ENCODE results near the gene MAGI2. TPM values are rescaled to one million over a fixed set of nuclear protein-coding genes. Genes with fewer than 3 reads are reported as not detected.
"Not testable (repeated sequence)": the region's sequence is repeated elsewhere in the genome, so short reads cannot be mapped to it uniquely, and the experiment has no call there.

MAGI2 gene
- total RNA-seq, 4 donors from 2014 or later: 7.8 to 44.7 (median 21.1) TPM

- 46 to 47% methylated on average over 3 of the region's 3 CpGs for WGBS, 2 donors (ENCODE audit: low coverage in 1 of 2)
- TF ChIP-seq POLR2AphosphoS5 (IDR thresholded peaks at IDR 0.05): no peak
- TF ChIP-seq POLR2A (IDR thresholded peaks at IDR 0.05): no peak
- no peak for TF ChIP-seq EP300 (IDR thresholded peaks at IDR 0.05)
- TF ChIP-seq, protein P1, sequence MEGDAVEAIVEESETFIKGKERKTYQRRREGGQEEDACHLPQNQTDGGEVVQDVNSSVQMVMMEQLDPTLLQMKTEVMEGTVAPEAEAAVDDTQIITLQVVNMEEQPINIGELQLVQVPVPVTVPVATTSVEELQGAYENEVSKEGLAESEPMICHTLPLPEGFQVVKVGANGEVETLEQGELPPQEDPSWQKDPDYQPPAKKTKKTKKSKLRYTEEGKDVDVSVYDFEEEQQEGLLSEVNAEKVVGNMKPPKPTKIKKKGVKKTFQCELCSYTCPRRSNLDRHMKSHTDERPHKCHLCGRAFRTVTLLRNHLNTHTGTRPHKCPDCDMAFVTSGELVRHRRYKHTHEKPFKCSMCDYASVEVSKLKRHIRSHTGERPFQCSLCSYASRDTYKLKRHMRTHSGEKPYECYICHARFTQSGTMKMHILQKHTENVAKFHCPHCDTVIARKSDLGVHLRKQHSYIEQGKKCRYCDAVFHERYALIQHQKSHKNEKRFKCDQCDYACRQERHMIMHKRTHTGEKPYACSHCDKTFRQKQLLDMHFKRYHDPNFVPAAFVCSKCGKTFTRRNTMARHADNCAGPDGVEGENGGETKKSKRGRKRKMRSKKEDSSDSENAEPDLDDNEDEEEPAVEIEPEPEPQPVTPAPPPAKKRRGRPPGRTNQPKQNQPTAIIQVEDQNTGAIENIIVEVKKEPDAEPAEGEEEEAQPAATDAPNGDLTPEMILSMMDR (IDR thresholded peaks at IDR 0.05): no peak
- ATAC-seq: no peak
- Histone ChIP-seq H3K4me3 (no peak overlapping the region), H3K27ac (no peak overlapping the region), H3K27me3 (no peaks in the 10 kb centered on the region), H3K9me3 (no peaks in the 10 kb centered on the region), H3K36me3 (no peaks in the 10 kb centered on the region), H3K4me1 (peaks cover 0 to 21% (median 0%) of the 10 kb centered on the region in 3 donors)
Observed at GRCh38 chr7:79035858-79036257, 417.6 kb downstream of the MAGI2 start.

DNA sequence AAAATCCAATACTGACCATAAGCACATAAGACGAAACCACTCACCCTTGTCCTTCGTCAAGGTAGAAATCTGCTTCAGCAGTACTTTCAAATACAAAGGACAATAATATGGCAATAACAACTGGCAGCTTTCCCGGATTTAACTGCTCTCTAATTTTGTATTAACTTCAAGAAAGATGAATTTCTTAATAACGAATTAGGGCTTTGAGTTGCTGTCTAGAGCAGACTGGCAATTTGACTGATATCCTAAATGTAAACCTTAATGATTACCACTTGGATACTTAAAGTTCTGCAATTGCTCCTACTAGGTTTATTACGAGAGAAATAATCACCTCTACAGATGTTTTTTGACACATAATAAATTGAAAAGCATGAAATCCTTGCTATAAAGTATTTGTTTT, 418.7 kb downstream of the MAGI2 start:
- Histone ChIP-seq H3K4me3 (no peak overlapping the region), H3K9me3 (no peaks in the 10 kb centered on the region), H3K36me3 (no peaks in the 10 kb centered on the region), H3K27me3 (no peaks in the 10 kb centered on the region), H3K4me1 (peaks cover 0 to 21% (median 0%) of the 10 kb centered on the region in 3 donors), H3K27ac (no peak overlapping the region)
- TF ChIP-seq, protein P1 (IDR thresholded peaks at IDR 0.05): no peak
- TF ChIP-seq POLR2A (IDR thresholded peaks at IDR 0.05) (no peak), EP300 (IDR thresholded peaks at IDR 0.05) (no peak), POLR2AphosphoS5 (IDR thresholded peaks at IDR 0.05) (no peak)
- 55% methylated on average over 5 of the region's 5 CpGs for WGBS, 2 donors (ENCODE audit: low coverage in 1 of 2)
- no peak for ATAC-seq

DNA sequence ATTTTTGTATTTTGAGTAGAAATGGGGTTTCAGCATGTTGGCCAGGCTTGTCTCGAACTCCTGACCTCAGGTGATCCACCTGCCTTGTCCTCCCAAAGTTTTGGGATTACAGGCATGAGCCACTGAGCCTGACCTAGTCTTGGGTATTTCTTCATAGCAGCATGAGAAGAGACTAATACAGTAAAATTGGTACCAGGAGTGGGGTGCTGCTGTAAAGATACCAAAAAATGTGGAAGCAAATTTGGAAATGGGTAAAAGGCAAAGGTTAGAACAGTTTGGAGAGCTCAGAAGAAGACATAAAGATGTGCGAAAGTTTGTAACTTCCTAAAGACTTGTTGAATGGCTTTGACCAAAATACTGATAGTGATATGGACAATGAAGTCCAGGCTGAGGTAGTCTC, 433.8 kb downstream of the MAGI2 start:
- not testable (repeated sequence) for H3K36me3 ChIP-seq, ATAC-seq

DNA sequence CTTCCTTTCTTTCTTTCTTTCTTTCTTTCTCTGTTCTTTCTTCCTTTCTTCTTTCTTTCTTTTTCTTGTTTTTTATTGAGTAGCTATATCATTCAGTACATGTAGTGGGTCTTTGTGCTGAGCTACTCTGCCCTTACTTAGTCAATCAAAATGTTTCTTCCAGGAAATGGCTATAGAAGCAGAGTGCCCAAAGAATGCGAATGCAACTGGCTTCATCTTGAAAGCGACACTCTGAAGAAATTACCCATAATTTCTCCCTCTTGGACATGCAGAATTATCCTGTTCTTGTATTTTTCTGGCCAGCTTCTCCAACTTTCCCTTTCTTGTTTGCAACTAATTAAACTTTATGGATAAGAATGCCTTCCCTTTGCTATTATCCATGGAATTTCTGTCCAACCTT, 441.5 kb downstream of the MAGI2 start:
- no peaks in the 10 kb centered on the region for H3K4me1 ChIP-seq
- no peak overlapping the region for H3K4me3 ChIP-seq
- 80 to 97% methylated on average over 1 to 2 of the region's 2 CpGs for WGBS, 2 donors (ENCODE audit: low coverage in 1 of 2)
- TF ChIP-seq POLR2AphosphoS5 (IDR thresholded peaks at IDR 0.05): no peak
- no peaks in the 10 kb centered on the region for H3K27me3 ChIP-seq
- ATAC-seq: no peak
- no peaks in the 10 kb centered on the region for H3K36me3 ChIP-seq
- H3K27ac ChIP-seq: no peak overlapping the region
- no peaks in the 10 kb centered on the region for H3K9me3 ChIP-seq

More for the DNA sequence above, 433.8 kb downstream of the MAGI2 start:
- not testable (repeated sequence) for H3K4me1 ChIP-seq, H3K27me3 ChIP-seq, H3K27ac ChIP-seq, H3K4me3 ChIP-seq
- H3K9me3 ChIP-seq: peaks cover 0 to 15% (median 0%) of the 10 kb centered on the region in 3 donors
- WGBS, 2 donors (ENCODE audit: low coverage in 1 of 2): 90 to 100% methylated on average over 1 to 2 of the region's 2 CpGs

GRCh38 chr7:79009647-79010046, 443.8 kb downstream of the MAGI2 start:
- Histone ChIP-seq H3K4me1 (no peaks in the 10 kb centered on the region), H3K27me3 (no peaks in the 10 kb centered on the region), H3K9me3 (no peaks in the 10 kb centered on the region), H3K4me3 (no peak overlapping the region), H3K36me3 (no peaks in the 10 kb centered on the region), H3K27ac (no peak overlapping the region)
- TF ChIP-seq POLR2AphosphoS5 (IDR thresholded peaks at IDR 0.05) (no peak), POLR2A (IDR thresholded peaks at IDR 0.05) (no peak)
- ATAC-seq: no peak

DNA sequence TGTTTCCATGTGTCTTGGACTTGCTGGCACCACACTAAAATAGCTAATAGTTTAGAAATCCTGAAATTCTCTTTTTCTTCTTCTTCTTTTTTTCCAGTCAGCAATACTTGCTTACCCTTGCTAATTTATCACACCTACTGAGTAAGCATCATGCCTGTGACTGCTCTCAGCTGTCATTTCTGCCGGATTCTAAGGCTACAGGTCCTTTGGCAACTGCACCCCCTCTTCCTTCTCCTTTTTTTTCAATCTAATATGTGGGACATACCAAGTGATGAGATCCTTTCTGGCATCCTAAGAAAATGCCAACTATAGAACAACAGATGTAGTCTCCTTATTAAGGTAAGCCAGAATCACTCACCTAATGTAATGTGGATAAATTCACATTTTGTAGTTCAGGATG, 444.7 kb downstream of the MAGI2 start:
- TF ChIP-seq EP300 (IDR thresholded peaks at IDR 0.05) (no peak), POLR2A (IDR thresholded peaks at IDR 0.05) (no peak), POLR2AphosphoS5 (IDR thresholded peaks at IDR 0.05) (no peak)
- TF ChIP-seq, protein P1 (IDR thresholded peaks at IDR 0.05): no peak
- no peaks in the 10 kb centered on the region for H3K36me3 ChIP-seq
- no peak overlapping the region for H3K4me3 ChIP-seq
- no peak for ATAC-seq
- 36 to 55% methylated on average over 1 of the region's 1 CpG for WGBS, 2 donors (ENCODE audit: low coverage in 1 of 2)
- H3K4me1 ChIP-seq: no peaks in the 10 kb centered on the region
- H3K27ac ChIP-seq: no peak overlapping the region
- H3K9me3 ChIP-seq: no peaks in the 10 kb centered on the region
- H3K27me3 ChIP-seq: no peaks in the 10 kb centered on the region

GRCh38 chr7:78996013-78996412, 457.5 kb downstream of the MAGI2 start:
- no peak overlapping the region for H3K27ac ChIP-seq
- no peaks in the 10 kb centered on the region for H3K4me1 ChIP-seq
- ATAC-seq: no peak
- no peaks in the 10 kb centered on the region for H3K27me3 ChIP-seq
- H3K36me3 ChIP-seq: no peaks in the 10 kb centered on the region
- H3K4me3 ChIP-seq: no peak overlapping the region
- no peaks in the 10 kb centered on the region for H3K9me3 ChIP-seq
- TF ChIP-seq, protein P1 (IDR thresholded peaks at IDR 0.05): no peak
- TF ChIP-seq POLR2AphosphoS5 (IDR thresholded peaks at IDR 0.05): no peak
- TF ChIP-seq POLR2A (IDR thresholded peaks at IDR 0.05): no peak
- TF ChIP-seq EP300 (IDR thresholded peaks at IDR 0.05): no peak
